ENCODE data around the gene RAPGEFL1.

DNA sequence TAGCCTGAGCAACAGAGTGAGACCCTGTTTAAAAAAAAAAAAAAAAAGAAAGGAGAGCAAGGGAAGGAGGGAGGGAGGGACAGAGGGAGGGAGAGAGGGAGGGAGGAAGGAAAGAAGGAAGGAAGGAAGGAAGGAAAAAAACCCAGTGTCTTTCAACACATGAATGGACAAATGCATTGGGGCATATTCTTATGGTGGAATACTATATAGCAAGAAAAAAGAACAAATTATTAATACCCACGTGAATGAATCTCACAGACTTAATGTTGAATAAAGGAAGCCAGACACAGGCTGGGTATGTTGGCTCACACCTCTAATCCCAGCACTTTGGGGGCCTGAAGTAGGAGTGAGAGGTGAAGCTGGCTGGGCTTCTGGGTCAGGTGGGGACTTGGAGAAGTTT lies 20.3 kb downstream of the RAPGEFL1 start:
- TF ChIP-seq POLR2A (IDR thresholded peaks at IDR 0.05; ENCODE audit: low read length) (no peak), GATA1 (IDR thresholded peaks at IDR 0.05; ENCODE audit: low read depth, low read length) (no peak)

Measured in erythroblast (primary cell).